MM.1S (cell line): ENCODE measurements around the gene WDR36.

Experiments used
- DNase-seq: peaks from one replicate; pipeline ENCODE4 v3.0.0-alpha.2; 2015
- H2AFZ ChIP-seq: fragments of 300-600 bp; sonication (generic); 2 replicates; pipeline ENCODE4 v1.6.0; 2016; ENCODE audit warnings: antibody characterized with exemption, low read length
- H3F3A ChIP-seq: fragments of 300-600 bp; sonication (generic); 2 replicates; pipeline ENCODE4 v1.6.1; 2016; ENCODE audit warnings: mild to moderate bottlenecking, antibody characterized with exemption, low read length, moderate library complexity, mixed read lengths; ENCODE audit not compliant: insufficient read depth
- H3K27ac ChIP-seq: fragments of 300-600 bp; sonication (generic); 2 replicates; pipeline ENCODE4 v1.5.1; 2016; ENCODE audit warnings: mild to moderate bottlenecking, low read length
- H3K27me3 ChIP-seq: fragments of 300-600 bp; sonication (generic); replicated peaks from 2 replicates; pipeline ENCODE4 v1.6.0; 2016; ENCODE audit warnings: low read length; ENCODE audit not compliant: insufficient read depth
- H3K36me3 ChIP-seq: fragments of 300-600 bp; sonication (generic); replicated peaks from 2 replicates; pipeline ENCODE4 v1.6.1; 2016; ENCODE audit warnings: mild to moderate bottlenecking, low read length, mixed read lengths; ENCODE audit not compliant: insufficient read depth
- H3K4me1 ChIP-seq: fragments of 300-600 bp; sonication (generic); 2 replicates; pipeline ENCODE4 v1.6.1; 2016; ENCODE audit warnings: low read length, mixed read lengths
- H3K4me2 ChIP-seq: fragments of 300-600 bp; sonication (generic); 2 replicates; pipeline ENCODE4 v1.6.0; 2016; ENCODE audit warnings: low read depth, low read length
- H3K4me3 ChIP-seq: fragments of 300-600 bp; sonication (generic); 2 replicates; pipeline ENCODE4 v1.5.1; 2016; ENCODE audit warnings: low read length, mixed read lengths
- H3K79me2 ChIP-seq: fragments of 300-600 bp; sonication (generic); 2 replicates; pipeline ENCODE4 v1.6.1; 2016; ENCODE audit warnings: mixed run types, low read length, mixed read lengths
- H3K9ac ChIP-seq: fragments of 300-600 bp; sonication (generic); 2 replicates; pipeline ENCODE4 v1.6.1; 2016; ENCODE audit warnings: low read length, mixed read lengths
- H3K9me2 ChIP-seq: fragments of 300-600 bp; sonication (generic); replicated peaks from 2 replicates; pipeline ENCODE4 v1.6.1; 2016; ENCODE audit warnings: mild to moderate bottlenecking, low read length, mixed read lengths; ENCODE audit not compliant: insufficient read depth
- H3K9me3 ChIP-seq: fragments of 300-600 bp; sonication (generic); replicated peaks from 2 replicates; pipeline ENCODE4 v1.6.1; 2016; ENCODE audit warnings: mild to moderate bottlenecking, low read length, mixed read lengths; ENCODE audit not compliant: insufficient read depth
- H4K20me1 ChIP-seq: fragments of 300-600 bp; sonication (generic); 2 replicates; pipeline ENCODE4 v1.6.1; 2016; ENCODE audit warnings: mild to moderate bottlenecking, low read length, moderate library complexity, mixed read lengths; ENCODE audit not compliant: insufficient read depth
- EZH2 ChIP-seq: fragments of 300-600 bp; sonication (generic); optimal IDR thresholded peaks from 2 replicates; pipeline ENCODE3; 2017; ENCODE audit warnings: low read depth, mild to moderate bottlenecking, antibody characterized with exemption, low read length, mixed read lengths
- EZH2phosphoT487 ChIP-seq: fragments of 300-600 bp; sonication (generic); IDR thresholded peaks from 2 replicates; pipeline ENCODE4 v1.6.1; 2018; ENCODE audit warnings: antibody characterized with exemption, low read length
- TF ChIP-seq, protein P1 (sequence below): fragments of 300-600 bp; sonication (generic); IDR thresholded peaks from 2 replicates; pipeline ENCODE4 v1.5.1; 2016; ENCODE audit warnings: antibody characterized with exemption, low read length, mixed read lengths

The WDR36 gene

DNA sequence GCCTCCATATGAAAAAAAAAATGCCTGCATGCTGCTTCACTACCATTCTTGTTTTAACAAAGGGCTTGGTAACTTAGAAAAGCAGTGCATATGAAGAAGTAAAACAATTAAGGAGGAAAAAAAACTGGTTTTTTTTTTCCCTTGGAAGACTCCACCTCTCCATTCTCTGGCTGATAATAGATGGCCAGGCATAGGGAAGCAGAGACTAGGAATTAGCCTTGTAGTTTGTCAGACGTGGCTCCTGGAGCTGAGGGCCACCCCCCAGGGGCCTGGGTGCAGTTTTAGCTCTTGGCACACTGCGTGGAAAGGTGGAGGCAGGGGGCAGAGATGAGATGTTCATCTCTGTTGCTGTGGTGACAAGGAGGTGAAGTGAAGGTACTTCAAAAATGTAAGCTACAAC is 42.7 kb downstream of the WDR36 start:
- Histone ChIP-seq H3K9me3 (no peaks in the 10 kb centered on the region), H3K4me1 (no peaks in the 10 kb centered on the region), H3F3A (no peaks in the 10 kb centered on the region), H3K9ac (no peak overlapping the region), H3K36me3 (no peaks in the 10 kb centered on the region), H3K9me2 (no peaks in the 10 kb centered on the region), H2AFZ (no peak overlapping the region), H3K4me2 (no peak overlapping the region), H3K27ac (no peak overlapping the region), H3K4me3 (no peak overlapping the region), H3K27me3 (no peaks in the 10 kb centered on the region), H3K79me2 (no peaks in the 10 kb centered on the region), H4K20me1 (no peaks in the 10 kb centered on the region)
- no peak for TF ChIP-seq EZH2phosphoT487
- TF ChIP-seq, protein P1, sequence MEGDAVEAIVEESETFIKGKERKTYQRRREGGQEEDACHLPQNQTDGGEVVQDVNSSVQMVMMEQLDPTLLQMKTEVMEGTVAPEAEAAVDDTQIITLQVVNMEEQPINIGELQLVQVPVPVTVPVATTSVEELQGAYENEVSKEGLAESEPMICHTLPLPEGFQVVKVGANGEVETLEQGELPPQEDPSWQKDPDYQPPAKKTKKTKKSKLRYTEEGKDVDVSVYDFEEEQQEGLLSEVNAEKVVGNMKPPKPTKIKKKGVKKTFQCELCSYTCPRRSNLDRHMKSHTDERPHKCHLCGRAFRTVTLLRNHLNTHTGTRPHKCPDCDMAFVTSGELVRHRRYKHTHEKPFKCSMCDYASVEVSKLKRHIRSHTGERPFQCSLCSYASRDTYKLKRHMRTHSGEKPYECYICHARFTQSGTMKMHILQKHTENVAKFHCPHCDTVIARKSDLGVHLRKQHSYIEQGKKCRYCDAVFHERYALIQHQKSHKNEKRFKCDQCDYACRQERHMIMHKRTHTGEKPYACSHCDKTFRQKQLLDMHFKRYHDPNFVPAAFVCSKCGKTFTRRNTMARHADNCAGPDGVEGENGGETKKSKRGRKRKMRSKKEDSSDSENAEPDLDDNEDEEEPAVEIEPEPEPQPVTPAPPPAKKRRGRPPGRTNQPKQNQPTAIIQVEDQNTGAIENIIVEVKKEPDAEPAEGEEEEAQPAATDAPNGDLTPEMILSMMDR = no peak
- no peak for TF ChIP-seq EZH2
- no peak for DNase-seq

DNA sequence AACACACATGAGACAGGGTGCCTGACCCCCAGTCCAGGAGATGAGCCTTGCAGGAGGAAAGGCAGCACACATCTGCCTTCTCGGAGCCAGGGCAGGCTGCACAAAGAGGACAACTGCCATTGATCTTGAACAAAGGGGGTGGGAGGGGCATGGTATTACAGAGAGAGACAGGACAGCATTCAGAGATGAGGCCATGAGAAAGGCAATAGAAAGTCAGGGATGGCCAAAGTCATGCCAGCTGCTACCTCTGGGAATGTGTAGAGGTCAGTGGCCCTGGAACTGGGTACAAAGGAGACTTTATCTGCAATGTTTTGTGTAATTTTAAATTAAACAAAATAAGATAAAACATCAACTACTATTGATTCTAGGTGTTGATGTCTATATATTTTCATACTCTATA is 43.2 kb downstream of the WDR36 start:
- H3K79me2 ChIP-seq = no peaks in the 10 kb centered on the region
- no peaks in the 10 kb centered on the region for H4K20me1 ChIP-seq
- H3K9ac ChIP-seq = no peak overlapping the region
- H3K4me1 ChIP-seq = no peaks in the 10 kb centered on the region
- no peaks in the 10 kb centered on the region for H3K36me3 ChIP-seq
- no peak overlapping the region for H3K4me3 ChIP-seq
- H2AFZ ChIP-seq = no peak overlapping the region
- H3K27me3 ChIP-seq = no peaks in the 10 kb centered on the region
- H3K9me2 ChIP-seq = no peaks in the 10 kb centered on the region
- no peaks in the 10 kb centered on the region for H3K9me3 ChIP-seq
- H3F3A ChIP-seq = no peaks in the 10 kb centered on the region
- no peak for DNase-seq
- H3K4me2 ChIP-seq = no peak overlapping the region
- TF ChIP-seq, protein P1 = no peak
- TF ChIP-seq EZH2 (no peak), EZH2phosphoT487 (no peak)
- H3K27ac ChIP-seq = no peak overlapping the region

DNA sequence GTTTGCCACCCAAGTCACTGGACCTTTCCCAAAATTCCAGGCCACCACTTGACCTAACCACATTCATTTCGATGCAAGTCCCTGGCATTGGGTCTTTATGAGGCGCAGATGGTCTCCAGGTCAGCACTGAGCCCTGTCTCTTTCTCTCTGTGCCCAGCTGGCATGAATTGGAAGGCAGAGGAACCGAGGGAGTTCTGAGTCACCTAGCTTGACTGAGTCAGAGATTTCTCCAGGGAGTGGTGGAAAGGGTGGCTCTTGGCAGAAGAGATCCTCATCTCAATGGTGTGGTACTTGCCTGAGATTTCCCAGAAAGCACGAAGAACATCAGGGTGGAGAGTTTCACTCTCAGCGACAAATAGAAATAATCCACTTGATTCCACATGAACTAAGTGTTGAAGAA is 43.8 kb downstream of the WDR36 start:
- no peak overlapping the region for H3K4me3 ChIP-seq
- H3F3A ChIP-seq = no peaks in the 10 kb centered on the region
- H3K4me1 ChIP-seq = no peaks in the 10 kb centered on the region
- H2AFZ ChIP-seq = no peak overlapping the region
- no peaks in the 10 kb centered on the region for H3K27me3 ChIP-seq
- no peak for TF ChIP-seq EZH2
- TF ChIP-seq EZH2phosphoT487 = no peak
- TF ChIP-seq, protein P1 = no peak
- H3K4me2 ChIP-seq = no peak overlapping the region
- H3K9me3 ChIP-seq = no peaks in the 10 kb centered on the region
- no peaks in the 10 kb centered on the region for H3K79me2 ChIP-seq
- H3K27ac ChIP-seq = no peak overlapping the region
- H4K20me1 ChIP-seq = no peaks in the 10 kb centered on the region
- DNase-seq = no peak
- H3K9ac ChIP-seq = no peak overlapping the region
- no peaks in the 10 kb centered on the region for H3K9me2 ChIP-seq
- no peaks in the 10 kb centered on the region for H3K36me3 ChIP-seq
